SKM-1 treated with dmso at 0.1 percent for 144 hours (cell line): ENCODE data around the gene TMIGD3.
A peak's percentile ranks its signal among the peaks of the same experiment; 100 is the strongest.

ENCODE experiments used
- DNase-seq: peaks from one replicate; lab custom pipeline; 2025; ENCODE audit not compliant: unreplicated experiment; lab: John Stamatoyannopoulos, UW

The TMIGD3 gene

GRCh38 chr1:111448918-111449702 lies 54.3 kb downstream of the TMIGD3 start, which contains the start of the genes ATP5PB and WDR77:
Gene ATP5PB (plus strand): TSS chr1:111449464. CDS start chr1:111449542, 78 bp downstream.
Gene WDR77 (minus strand): TSS chr1:111449256. CDS start chr1:111449169, 87 bp downstream.
- peak; percentile 99 for DNase-seq

- no peak for DNase-seq
Observed at GRCh38 chr1:111448482-111448917, 54.9 kb downstream of the TMIGD3 start.

- no peak for DNase-seq
Observed at GRCh38 chr1:111446967-111447892, 56.2 kb downstream of the TMIGD3 start.

GRCh38 chr1:111446546-111446945 lies 56.9 kb downstream of the TMIGD3 start:
- no peak for DNase-seq

GRCh38 chr1:111444031-111444430 lies 59.4 kb downstream of the TMIGD3 start:
- no peak for DNase-seq

- DNase-seq = no peak
Observed at GRCh38 chr1:111442457-111442856, 61.0 kb downstream of the TMIGD3 start.

GRCh38 chr1:111441573-111442192 lies 61.8 kb downstream of the TMIGD3 start:
- peak; percentile 27 for DNase-seq

- DNase-seq = no peak
Observed at GRCh38 chr1:111439461-111440351, 63.7 kb downstream of the TMIGD3 start.

GRCh38 chr1:111436726-111437125 lies 66.7 kb downstream of the TMIGD3 start:
- no peak for DNase-seq
